OCI-LY1 (cell line): ENCODE measurements around the gene KCNH6.

Experiments used
- H2AFZ ChIP-seq: fragments of 200-600 bp; sonication (generic), shearing (Covaris generic); 2 replicates; pipeline ENCODE4 v1.6.0; 2014; ENCODE audit warnings: antibody characterized with exemption, mild to moderate bottlenecking, low read length
- H3F3A ChIP-seq: fragments of 200-600 bp; sonication (generic), shearing (Covaris generic); 2 replicates; pipeline ENCODE4 v1.6.0; 2014; ENCODE audit warnings: mild to moderate bottlenecking, antibody characterized with exemption, low read length, moderate library complexity; ENCODE audit not compliant: insufficient read depth
- H3K27ac ChIP-seq: fragments of 200-600 bp; sonication (generic); 2 replicates; pipeline ENCODE4 v1.5.1; 2014; ENCODE audit warnings: low read length, mixed run types, mild to moderate bottlenecking, low read depth; ENCODE audit not compliant: poor library complexity, severe bottlenecking
- H3K27me3 ChIP-seq: fragments of 200-600 bp; sonication (generic); 2 replicates; pipeline ENCODE4 v1.6.0; 2014; ENCODE audit warnings: antibody characterized with exemption, mild to moderate bottlenecking, low read length, moderate library complexity; ENCODE audit not compliant: insufficient read depth
- H3K36me3 ChIP-seq: fragments of 200-600 bp; sonication (generic); 2 replicates; pipeline ENCODE4 v1.6.1; 2014; ENCODE audit warnings: mild to moderate bottlenecking, antibody characterized with exemption, low read length, moderate library complexity, mixed read lengths; ENCODE audit not compliant: insufficient read depth
- H3K4me1 ChIP-seq: fragments of 200-600 bp; sonication (generic); 2 replicates; pipeline ENCODE4 v1.5.1; 2014; ENCODE audit warnings: mild to moderate bottlenecking, low read length, moderate library complexity; ENCODE audit not compliant: insufficient read depth, severe bottlenecking
- H3K4me2 ChIP-seq: fragments of 200-600 bp; sonication (generic), shearing (Covaris generic); 2 replicates; pipeline ENCODE4 v1.6.1; 2014; ENCODE audit warnings: low read length
- H3K4me3 ChIP-seq: fragments of 200-600 bp; sonication (generic); 2 replicates; pipeline ENCODE4 v1.5.1; 2014; ENCODE audit warnings: low read length, low read depth, mild to moderate bottlenecking, mixed read lengths; ENCODE audit not compliant: poor library complexity, severe bottlenecking
- H3K79me2 ChIP-seq: fragments of 200-600 bp; shearing (Covaris generic); 2 replicates; pipeline ENCODE4 v1.6.1; 2016; ENCODE audit warnings: mixed run types, low read length, mixed read lengths; ENCODE audit not compliant: insufficient read depth
- H3K9ac ChIP-seq: fragments of 200-600 bp; sonication (generic), shearing (Covaris generic); 2 replicates; pipeline ENCODE4 v1.6.1; 2014; ENCODE audit warnings: mild to moderate bottlenecking, low read length, mixed read lengths
- H3K9me2 ChIP-seq: fragments of 200-600 bp; sonication (generic), shearing (Covaris generic); 2 replicates; pipeline ENCODE4 v1.6.1; 2014; ENCODE audit warnings: low read depth, mild to moderate bottlenecking, low read length, mixed read lengths
- H3K9me3 ChIP-seq: fragments of 200-600 bp; shearing (Covaris generic); 2 replicates; pipeline ENCODE4 v1.6.1; 2014; ENCODE audit warnings: low read length, mixed read lengths
- H4K20me1 ChIP-seq: fragments of 200-600 bp; sonication (generic), shearing (Covaris generic); 2 replicates; pipeline ENCODE4 v1.6.0; 2016; ENCODE audit warnings: mild to moderate bottlenecking, low read length; ENCODE audit not compliant: insufficient read depth
- CTCF ChIP-seq: fragments of 200-600 bp; sonication (generic), shearing (Covaris generic); IDR thresholded peaks from 2 replicates; pipeline ENCODE4 v1.5.1; 2017; ENCODE audit warnings: mild to moderate bottlenecking, antibody characterized with exemption, low read length, moderate library complexity, mixed read lengths
- EZH2 ChIP-seq: fragments of 200-600 bp; sonication (generic), shearing (Covaris generic); IDR thresholded peaks from 2 replicates; pipeline ENCODE4 v1.8.0; 2017; ENCODE audit warnings: borderline replicate concordance, mixed run types, mild to moderate bottlenecking, antibody characterized with exemption, low read length, moderate library complexity, mixed read lengths

The KCNH6 gene

GRCh38 chr17:63519116-63519881 lies 3.9 kb upstream of the KCNH6 start:
- no peak overlapping the region for H3K4me2 ChIP-seq
- no peaks in the 10 kb centered on the region for H4K20me1 ChIP-seq
- no peaks in the 10 kb centered on the region for H3K79me2 ChIP-seq
- no peak overlapping the region for H3K4me3 ChIP-seq
- no peaks in the 10 kb centered on the region for H3F3A ChIP-seq
- H3K4me1 ChIP-seq, result no peaks in the 10 kb centered on the region
- no peak overlapping the region for H2AFZ ChIP-seq
- H3K36me3 ChIP-seq, result no peaks in the 10 kb centered on the region
- no peaks in the 10 kb centered on the region for H3K9me3 ChIP-seq
- H3K27me3 ChIP-seq, result no peaks in the 10 kb centered on the region; the same call in 1 of the 2 replicates
- no peaks in the 10 kb centered on the region for H3K9me2 ChIP-seq
- TF ChIP-seq CTCF (no peak), EZH2 (no peak)
- H3K27ac ChIP-seq, result no peak overlapping the region
- no peak overlapping the region for H3K9ac ChIP-seq

- H3K9me2 ChIP-seq, result no peaks in the 10 kb centered on the region
- H3K79me2 ChIP-seq, result no peaks in the 10 kb centered on the region
- no peak overlapping the region for H3K4me3 ChIP-seq
- H3K27ac ChIP-seq, result no peak overlapping the region
- H3K4me2 ChIP-seq, result no peak overlapping the region
- TF ChIP-seq CTCF (no peak), EZH2 (no peak)
- no peak overlapping the region for H2AFZ ChIP-seq
- H3K9me3 ChIP-seq, result no peaks in the 10 kb centered on the region
- H3K4me1 ChIP-seq, result no peaks in the 10 kb centered on the region
- no peak overlapping the region for H3K9ac ChIP-seq
- H3F3A ChIP-seq, result no peaks in the 10 kb centered on the region
- no peaks in the 10 kb centered on the region; the same call in 1 of the 2 replicates for H3K27me3 ChIP-seq
- H3K36me3 ChIP-seq, result no peaks in the 10 kb centered on the region
- no peaks in the 10 kb centered on the region for H4K20me1 ChIP-seq
These were observed 2.9 kb upstream of the KCNH6 start for GRCh38 chr17:63519972-63520882.

- H3K4me1 ChIP-seq, result no peaks in the 10 kb centered on the region
- no peaks in the 10 kb centered on the region for H4K20me1 ChIP-seq
- no peak overlapping the region for H3K27ac ChIP-seq
- H2AFZ ChIP-seq, result no peak overlapping the region
- H3K9ac ChIP-seq, result no peak overlapping the region
- H3K4me3 ChIP-seq, result no peak overlapping the region
- no peak for TF ChIP-seq EZH2
- no peaks in the 10 kb centered on the region for H3K9me3 ChIP-seq
- H3F3A ChIP-seq, result no peaks in the 10 kb centered on the region
- no peaks in the 10 kb centered on the region for H3K36me3 ChIP-seq
- no peaks in the 10 kb centered on the region for H3K79me2 ChIP-seq
- no peaks in the 10 kb centered on the region for H3K9me2 ChIP-seq
- H3K4me2 ChIP-seq, result no peak overlapping the region
- H3K27me3 ChIP-seq, result no peaks in the 10 kb centered on the region; the same call in 1 of the 2 replicates
These were observed 893 bp downstream of the KCNH6 start for GRCh38 chr17:63524051-63524450.
